ENCODE results near the gene EBF4.

The EBF4 gene

DNA sequence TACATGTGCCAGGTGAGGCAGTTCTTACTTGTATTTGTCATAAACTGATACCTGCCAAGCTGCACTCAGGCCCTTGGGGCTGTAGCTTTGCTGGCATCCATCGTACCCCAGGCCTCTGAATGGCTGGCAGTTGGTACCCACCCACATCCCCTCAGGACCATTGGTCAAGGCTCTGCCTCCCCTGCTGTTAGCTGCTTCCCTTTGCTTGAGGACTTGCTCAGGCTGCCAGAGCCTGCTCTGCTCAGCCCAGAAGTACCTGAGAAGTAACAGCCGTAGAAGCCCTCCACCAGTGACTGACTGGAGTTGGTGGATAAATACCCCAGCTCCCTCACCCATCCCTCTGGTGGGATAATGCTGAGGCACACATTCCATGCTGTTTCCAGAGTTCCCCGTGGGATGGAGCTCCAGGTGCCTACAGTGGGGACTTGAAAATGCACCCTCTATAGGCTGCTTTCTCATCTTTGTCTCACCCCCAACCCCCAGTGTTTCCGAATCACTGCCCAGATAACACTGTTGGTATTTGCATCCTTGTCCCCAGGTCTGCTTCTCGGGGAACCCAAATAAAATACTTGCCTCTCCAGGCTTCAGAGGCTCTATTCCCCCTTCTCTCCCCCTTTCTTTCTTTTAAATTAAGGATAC, 7.3 kb downstream of the EBF4 start:
- DNase-seq, result no peak

GRCh38 chr20:2700913-2701620, 8.5 kb downstream of the EBF4 start:
- DNase-seq, result peak in 23 of 51 donors; percentile 9 to 63 (median 33)

DNA sequence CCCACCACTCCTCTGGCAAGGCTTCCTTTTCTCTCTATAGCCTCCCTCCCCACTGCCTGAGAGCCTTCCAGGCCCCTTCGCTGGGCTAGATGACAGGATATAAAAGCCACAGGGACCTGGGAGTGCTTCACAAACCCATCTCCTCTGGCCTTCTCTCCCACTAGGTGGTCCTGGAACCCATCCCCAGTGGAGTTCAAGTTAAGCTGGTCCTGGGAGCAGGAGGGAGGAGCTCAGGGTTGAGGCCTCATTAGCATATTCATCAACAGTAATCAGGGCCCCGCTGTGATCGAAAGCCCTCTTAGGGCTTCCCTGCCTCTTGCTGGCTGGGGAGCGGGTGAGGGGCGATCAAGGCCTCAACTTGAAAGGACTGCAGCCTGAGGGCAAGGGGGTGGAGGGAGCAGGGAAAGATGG, 9.1 kb downstream of the EBF4 start:
- no peak for DNase-seq

DNA sequence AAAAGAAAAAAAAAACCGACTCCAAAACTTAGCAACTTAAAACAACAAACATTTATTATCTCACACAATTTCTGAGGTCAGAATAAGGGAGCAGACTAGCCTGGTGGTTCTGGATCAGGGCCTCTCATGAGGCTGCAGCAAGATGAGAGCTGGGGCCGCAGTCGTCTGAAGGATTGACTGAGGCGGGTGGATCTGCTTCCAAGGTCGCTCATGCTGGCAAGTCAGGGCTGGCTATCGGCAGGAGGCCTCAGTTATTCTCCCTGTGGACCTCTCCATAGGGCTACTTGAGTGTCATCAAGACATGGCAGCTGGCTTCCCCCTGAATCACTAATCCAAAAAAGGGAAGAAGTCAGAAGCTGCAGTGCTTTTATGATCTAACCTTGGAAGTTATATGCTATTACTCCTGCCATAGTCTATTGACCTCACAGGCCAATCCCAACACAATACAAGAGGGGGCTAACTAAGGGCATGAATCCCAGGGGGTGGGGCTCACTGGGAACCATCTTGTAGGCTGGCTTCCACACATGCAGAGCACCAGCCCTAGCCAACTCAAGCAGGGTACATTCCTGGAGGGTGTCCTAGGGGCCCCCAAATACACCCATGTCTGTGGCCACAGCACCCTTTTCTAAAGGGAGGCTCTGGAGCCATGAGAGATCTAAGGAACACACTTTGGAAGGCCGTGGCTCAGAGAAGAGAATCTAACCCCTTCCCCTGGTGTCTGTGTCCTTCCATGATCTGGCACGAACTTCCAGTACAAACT, 11.3 kb downstream of the EBF4 start:
- DNase-seq, result no peak

DNA sequence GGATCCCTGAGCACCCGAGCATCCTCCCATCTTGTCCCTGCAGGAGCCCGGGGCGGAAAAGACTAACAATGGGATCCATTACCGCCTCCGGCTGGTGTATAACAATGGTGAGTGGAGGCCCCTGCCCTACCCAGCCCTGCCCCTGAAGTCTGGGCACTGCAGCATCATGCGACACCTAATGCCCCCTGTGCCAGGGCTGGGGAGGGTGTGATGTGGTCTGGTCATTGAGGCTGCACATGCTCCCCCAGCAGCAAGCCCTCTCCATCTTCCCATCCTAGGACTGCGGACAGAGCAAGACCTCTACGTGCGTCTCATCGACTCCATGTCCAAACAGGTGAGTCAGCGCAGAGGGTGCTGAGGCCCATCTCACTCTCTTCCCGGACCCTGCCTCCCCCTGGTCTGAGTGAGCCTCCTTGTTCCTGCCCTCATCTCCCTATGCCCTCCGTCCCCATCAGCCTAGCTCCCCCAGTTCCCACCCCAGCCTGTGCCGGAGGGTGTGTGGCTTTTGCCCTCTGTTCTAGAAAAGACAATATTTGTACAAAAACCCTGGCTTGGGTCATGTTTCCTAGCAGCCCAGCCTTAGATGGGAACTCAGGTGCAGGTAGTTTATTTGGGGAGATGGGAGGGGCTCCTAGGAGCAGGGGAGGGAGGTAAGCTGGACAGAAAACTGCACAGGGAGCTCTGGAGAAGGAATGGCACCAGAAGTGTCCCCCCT, 13.5 kb downstream of the EBF4 start:
- no peak for DNase-seq

GRCh38 chr20:2706688-2707352, 14.2 kb downstream of the EBF4 start:
- no peak for DNase-seq

DNA sequence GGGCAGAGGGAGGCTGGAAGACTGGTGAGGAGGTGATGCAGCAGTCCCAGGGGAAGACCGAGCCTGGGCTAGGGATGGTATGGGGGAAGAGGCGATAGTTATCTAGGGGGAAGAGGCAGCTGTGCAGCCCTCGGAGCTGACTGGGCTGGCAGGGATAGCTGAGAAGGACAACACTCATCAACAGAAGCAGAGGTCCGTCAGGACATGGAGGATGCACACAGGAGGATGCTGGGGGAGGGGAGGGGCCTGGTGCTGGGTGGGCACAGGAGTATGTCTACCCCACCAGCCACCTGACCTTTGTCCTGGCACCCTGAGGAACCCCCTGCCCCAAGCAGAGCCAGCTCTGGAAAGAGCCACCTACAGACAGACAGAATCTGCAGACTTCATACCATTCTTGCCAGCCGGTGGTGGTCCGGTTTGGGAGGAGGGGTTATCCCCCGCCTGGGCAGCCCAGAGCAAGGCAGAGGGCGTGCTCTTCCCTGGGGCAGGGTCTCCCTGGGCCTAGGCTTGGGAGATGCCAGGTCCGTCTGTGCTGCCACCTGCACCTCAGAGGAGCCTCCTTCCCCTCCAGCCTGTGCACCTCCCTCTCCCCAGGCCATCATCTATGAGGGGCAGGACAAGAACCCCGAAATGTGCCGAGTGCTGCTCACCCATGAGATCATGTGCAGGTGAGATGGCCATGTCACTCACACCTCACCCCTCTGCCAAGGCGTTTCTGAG, 14.9 kb downstream of the EBF4 start:
- DNase-seq, result no peak

GRCh38 chr20:2708073-2708415, 15.5 kb downstream of the EBF4 start:
- DNase-seq, result no peak

- DNase-seq, result no peak
Measured at GRCh38 chr20:2708665-2709064, 16.1 kb downstream of the EBF4 start.

DNA sequence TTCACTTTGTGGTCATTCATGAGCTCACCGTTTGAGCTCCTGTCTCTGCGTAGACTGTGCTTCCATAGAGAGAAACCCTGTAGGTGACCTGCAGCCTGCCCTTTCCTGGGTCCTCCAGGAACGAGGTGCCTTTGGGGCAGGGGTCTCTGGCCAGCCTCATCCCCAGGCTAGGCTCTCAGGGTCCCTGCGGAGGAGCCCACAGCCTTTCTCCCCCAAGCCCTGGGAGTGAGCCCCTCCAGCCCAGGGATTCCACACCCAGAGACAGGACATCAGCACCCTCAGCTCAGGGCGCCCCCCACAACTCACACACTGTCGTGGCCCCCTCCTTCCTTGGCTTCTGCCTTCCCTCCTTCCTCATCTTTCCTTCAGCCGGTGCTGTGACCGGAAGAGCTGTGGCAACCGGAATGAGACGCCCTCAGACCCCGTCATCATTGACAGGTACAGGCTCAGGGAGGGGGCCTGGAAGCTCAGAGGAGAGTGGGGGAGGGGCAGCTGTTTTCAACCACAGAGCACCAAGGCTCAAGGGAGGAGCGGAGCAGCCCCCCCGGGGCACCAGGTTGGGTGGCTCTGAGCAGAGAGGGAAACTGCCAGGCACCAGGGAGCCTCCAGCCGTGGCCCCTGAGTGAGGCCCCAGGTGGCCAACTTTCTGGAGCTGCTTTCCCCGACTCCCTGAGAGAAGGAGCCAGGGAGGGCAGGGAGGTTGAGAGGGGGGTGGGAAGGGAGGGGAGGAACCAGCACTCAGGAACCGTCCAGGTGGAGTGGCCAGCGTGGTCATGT, 16.8 kb downstream of the EBF4 start:
- no peak for DNase-seq

GRCh38 chr20:2713285-2713684, 20.7 kb downstream of the EBF4 start:
- no peak for DNase-seq

- no peak for DNase-seq
Measured at GRCh38 chr20:2729251-2729713, 36.7 kb downstream of the EBF4 start.

DNA sequence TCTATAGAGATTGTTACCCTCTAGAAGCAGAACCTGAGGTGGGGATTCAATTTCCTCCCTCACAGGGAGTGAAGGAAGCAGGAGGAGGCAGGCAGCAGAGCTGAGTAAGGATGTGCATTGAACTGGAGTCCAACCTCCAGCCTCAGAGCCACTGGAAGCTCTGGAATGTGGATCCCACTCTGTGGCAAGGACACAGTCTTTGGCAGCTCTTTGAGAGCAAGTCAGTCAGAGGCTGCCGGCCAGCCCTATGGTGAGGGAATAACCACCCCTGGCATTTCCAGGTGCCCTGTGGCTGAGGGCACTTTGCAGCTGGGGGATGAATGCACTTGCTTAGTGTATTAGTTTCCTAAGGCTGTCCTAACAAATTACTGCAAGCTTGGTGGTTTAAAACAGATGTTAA, 37.2 kb downstream of the EBF4 start:
- DNase-seq, result no peak

DNA sequence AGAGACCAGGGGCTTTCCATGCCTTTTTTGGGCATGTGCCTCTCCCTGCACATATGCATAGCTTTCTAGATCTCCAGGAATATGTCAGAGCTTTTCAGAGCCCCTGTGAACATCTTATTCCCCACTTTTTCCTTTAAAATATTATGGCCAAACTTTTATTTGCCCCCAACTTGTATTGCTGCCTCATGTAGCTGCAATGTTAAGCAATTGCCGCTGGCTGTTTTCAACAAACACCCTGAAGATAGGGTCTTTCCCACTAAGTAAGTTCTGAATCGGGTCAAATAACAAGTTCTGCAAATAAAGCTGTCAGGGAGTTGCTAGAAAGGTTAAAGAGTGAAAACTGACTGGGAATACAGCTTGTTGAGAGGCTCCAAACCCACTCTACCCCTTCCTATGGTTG, 42.3 kb downstream of the EBF4 start:
- no peak for DNase-seq

- DNase-seq, result no peak
Measured at GRCh38 chr20:2736441-2736840, 43.9 kb downstream of the EBF4 start.

- DNase-seq, result no peak
Measured at GRCh38 chr20:2738331-2739041, 45.9 kb downstream of the EBF4 start.

DNA sequence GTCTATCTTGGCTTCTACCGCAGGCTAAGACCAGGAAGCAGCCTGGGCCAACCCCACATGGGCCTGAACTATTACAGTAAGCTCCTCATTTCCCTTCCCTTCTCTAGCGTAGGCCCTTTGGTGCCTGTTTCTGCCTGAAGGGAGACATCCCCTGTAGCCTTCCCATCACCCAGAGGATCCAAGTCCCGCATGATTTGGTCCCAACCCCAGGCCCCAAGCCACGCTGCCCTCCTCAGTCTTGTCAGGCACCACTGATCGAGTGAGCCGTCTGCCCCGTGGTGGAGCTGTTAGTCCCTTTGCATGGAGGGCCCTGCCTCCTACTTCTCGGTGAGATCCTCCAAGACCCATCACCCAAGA, 46.4 kb downstream of the EBF4 start:
- DNase-seq, result no peak

DNA sequence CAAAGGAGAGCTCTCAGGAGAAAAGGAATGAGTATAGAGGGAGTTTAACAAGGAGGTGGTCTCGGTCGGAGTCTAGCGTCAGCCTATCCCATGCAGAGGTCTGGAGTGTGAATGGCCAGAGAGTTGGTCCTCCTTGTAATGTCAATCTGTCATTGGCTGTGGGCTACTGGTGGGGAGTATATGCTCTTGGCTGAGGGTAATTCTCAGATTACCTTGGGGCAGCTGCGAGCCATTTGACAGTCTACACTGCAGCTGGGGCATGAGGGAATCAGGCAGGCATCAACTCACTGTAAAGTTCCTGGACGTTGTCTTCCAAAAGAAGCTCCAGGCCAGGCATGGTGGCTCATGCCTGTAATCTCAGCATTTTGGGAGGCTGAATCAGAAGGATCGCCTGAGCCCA, 48.1 kb downstream of the EBF4 start:
- no peak for DNase-seq

DNA sequence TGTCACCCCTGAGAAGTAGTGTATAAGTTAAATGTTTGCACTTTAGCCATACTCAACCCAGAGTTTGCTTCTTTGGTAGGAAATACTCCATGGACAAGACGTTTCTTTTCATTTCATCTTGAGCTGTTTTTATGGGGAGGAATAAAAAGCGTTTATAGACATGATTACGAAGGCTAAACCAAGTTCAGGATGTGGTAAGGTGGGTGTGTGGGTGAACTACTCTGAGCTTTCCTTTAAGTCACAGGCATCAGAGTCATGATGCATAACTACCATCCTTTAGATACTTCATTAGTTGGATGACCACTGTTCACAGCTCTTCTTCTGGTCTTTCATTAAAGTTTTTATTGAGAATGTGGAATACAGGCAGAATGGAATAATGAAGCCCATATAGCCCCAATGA, 48.9 kb downstream of the EBF4 start:
- DNase-seq, result no peak

All from hypothalamus (tissue), 51 donors.